Upper lobe of left lung (tissue), 4 donors: ENCODE data around the gene ABCG8.

Source experiments
- POLR2A ChIP-seq, 4 donors: fragments of 450-650 bp; IDR thresholded peaks; one replicate each; pipeline ENCODE4 v1.5.1; 2016 to 2017; ENCODE audit warnings: antibody characterized with exemption in 4 of 4, mild to moderate bottlenecking in 2 of 4
- TF ChIP-seq, protein P1 (sequence below), 6 experiments: fragments of 450-650 bp in 4 of 6; fragments of 200-600 bp in 2 of 6; sonication (generic) in 2 of 6; IDR thresholded peaks; one replicate each; pipeline ENCODE4 v1.5.1; 2016 to 2019; ENCODE audit warnings: antibody characterized with exemption in 6 of 6

DNA sequence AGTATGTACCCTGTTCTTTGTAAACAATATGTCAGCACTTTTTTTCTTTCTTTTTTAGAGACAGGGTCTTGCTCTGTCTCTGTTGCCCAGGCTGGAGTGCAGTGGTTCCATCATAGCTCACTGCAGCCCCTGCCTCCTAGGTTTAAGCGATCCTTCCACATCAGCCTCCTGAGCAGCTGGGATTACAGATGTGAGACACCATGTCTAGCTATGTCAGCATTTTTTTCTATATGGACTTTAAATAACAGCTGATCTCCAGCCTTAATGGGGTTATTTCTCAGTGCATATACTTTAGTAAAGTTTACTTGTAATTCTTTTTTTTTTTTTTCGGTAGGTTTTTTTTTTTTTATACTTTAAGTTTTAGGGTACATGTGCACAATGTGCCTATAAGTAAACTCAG is 26.8 kb upstream of the ABCG8 start:
- TF ChIP-seq POLR2A (IDR thresholded peaks at IDR 0.05): no peak
- TF ChIP-seq, protein P1, sequence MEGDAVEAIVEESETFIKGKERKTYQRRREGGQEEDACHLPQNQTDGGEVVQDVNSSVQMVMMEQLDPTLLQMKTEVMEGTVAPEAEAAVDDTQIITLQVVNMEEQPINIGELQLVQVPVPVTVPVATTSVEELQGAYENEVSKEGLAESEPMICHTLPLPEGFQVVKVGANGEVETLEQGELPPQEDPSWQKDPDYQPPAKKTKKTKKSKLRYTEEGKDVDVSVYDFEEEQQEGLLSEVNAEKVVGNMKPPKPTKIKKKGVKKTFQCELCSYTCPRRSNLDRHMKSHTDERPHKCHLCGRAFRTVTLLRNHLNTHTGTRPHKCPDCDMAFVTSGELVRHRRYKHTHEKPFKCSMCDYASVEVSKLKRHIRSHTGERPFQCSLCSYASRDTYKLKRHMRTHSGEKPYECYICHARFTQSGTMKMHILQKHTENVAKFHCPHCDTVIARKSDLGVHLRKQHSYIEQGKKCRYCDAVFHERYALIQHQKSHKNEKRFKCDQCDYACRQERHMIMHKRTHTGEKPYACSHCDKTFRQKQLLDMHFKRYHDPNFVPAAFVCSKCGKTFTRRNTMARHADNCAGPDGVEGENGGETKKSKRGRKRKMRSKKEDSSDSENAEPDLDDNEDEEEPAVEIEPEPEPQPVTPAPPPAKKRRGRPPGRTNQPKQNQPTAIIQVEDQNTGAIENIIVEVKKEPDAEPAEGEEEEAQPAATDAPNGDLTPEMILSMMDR (IDR thresholded peaks at IDR 0.05): no peak
